H1 (cell line): Measurements from ENCODE around the gene ELMOD1. TPM values are rescaled to one million over a fixed set of nuclear protein-coding genes. Genes with fewer than 3 reads are reported as not detected.

Source experiments
- CTCF ChIA-PET: fragments of 300-600 bp; sonication (Branson Sonifier 250); formaldehyde crosslinking; loops from one replicate; lab custom pipeline; 2021; ENCODE audit not compliant: partially characterized antibody; lab: Charles Lee
- POLR2A ChIA-PET: fragments of 300-600 bp; sonication (Branson Sonifier 250); formaldehyde crosslinking; loops from one replicate; lab custom pipeline; 2021; ENCODE audit warnings: inconsistent platforms; ENCODE audit not compliant: partially characterized antibody; lab: Charles Lee
- DNase-seq, 2 experiments: peaks; one replicate each; pipeline versions ENCODE4 v3.0.0 to v3.0.0-alpha.2; 2010 to 2022; ENCODE audit warnings: low spot score in 2 of 2, low read depth in 1 of 2, mixed read lengths in 1 of 2
- FAIRE-seq: peaks from 2 replicates; lab custom pipeline; 2011; peaks lifted over from hg19 to GRCh38; lab: Jason Lieb, UNC
- H2AFZ ChIP-seq: 2 replicates; pipeline ENCODE4 v1.8.1; 2012; ENCODE audit warnings: low read length, inconsistent platforms
- H2AK5ac ChIP-seq: 2 replicates; pipeline ENCODE4 v1.6.1; 2013; ENCODE audit warnings: low read depth, low read length
- H2BK120ac ChIP-seq: replicated peaks from 2 replicates; pipeline ENCODE3; 2013; ENCODE audit warnings: low read depth, low read length, inconsistent platforms
- H2BK12ac ChIP-seq: 2 replicates; pipeline ENCODE4 v1.6.1; 2013; ENCODE audit warnings: low read depth, low read length
- H2BK15ac ChIP-seq: 2 replicates; pipeline ENCODE4 v1.6.1; 2013; ENCODE audit warnings: low read length
- H2BK20ac ChIP-seq: 2 replicates; pipeline ENCODE4 v1.6.1; 2013; ENCODE audit warnings: low read length
- H2BK5ac ChIP-seq: 2 replicates; pipeline ENCODE4 v1.6.1; 2013; ENCODE audit warnings: low read depth, low read length
- H3K14ac ChIP-seq: 2 replicates; pipeline ENCODE4 v1.6.1; 2013; ENCODE audit warnings: inconsistent platforms; ENCODE audit not compliant: insufficient read length
- H3K18ac ChIP-seq: 2 replicates; pipeline ENCODE4 v1.6.1; 2013; ENCODE audit warnings: low read length; ENCODE audit errors: extremely low read depth
- H3K23ac ChIP-seq: 2 replicates; pipeline ENCODE4 v1.6.1; 2013; ENCODE audit warnings: inconsistent platforms; ENCODE audit not compliant: insufficient read length
- H3K23me2 ChIP-seq: 2 replicates; pipeline ENCODE4 v1.6.1; 2013; ENCODE audit warnings: low read depth, low read length
- H3K27ac ChIP-seq: 2 replicates; pipeline ENCODE4 v1.6.1; 2011; ENCODE audit warnings: low read depth, low read length, inconsistent platforms
- H3K27me3 ChIP-seq, 4 experiments: replicated peaks in 1 of 4; 1 replicate in 1 of 4; 2 replicates in 3 of 4; pipeline versions ENCODE4 v1.6.1 to v1.8.1; 2011 to 2013; ENCODE audit warnings: low read length in 3 of 4, mild to moderate bottlenecking in 3 of 4, inconsistent platforms in 2 of 4, mixed read lengths in 2 of 4, moderate library complexity in 1 of 4; ENCODE audit not compliant: control insufficient read depth in 3 of 4, insufficient read depth in 3 of 4; ENCODE audit errors: extremely low read depth in 1 of 4
- H3K36me3 ChIP-seq, 4 experiments: 2 replicates each; pipeline versions ENCODE4 v1.6.1 to v1.8.1; 2011 to 2013; ENCODE audit warnings: mild to moderate bottlenecking in 4 of 4, low read length in 3 of 4, moderate library complexity in 2 of 4, control low read depth in 1 of 4, inconsistent platforms in 1 of 4; ENCODE audit not compliant: insufficient read depth in 4 of 4, control insufficient read depth in 2 of 4
- H3K4ac ChIP-seq: replicated peaks from 2 replicates; pipeline ENCODE3; 2013; ENCODE audit warnings: low read length, low read depth, mixed read lengths, inconsistent platforms; ENCODE audit not compliant: insufficient read length
- H3K4me1 ChIP-seq, 4 experiments: replicated peaks in 1 of 4; 1 replicate in 1 of 4; 2 replicates in 3 of 4; pipeline versions ENCODE4 v1.6.1 to v1.8.1; 2011 to 2013; ENCODE audit warnings: low read length in 3 of 4, inconsistent platforms in 2 of 4, mixed read lengths in 1 of 4; ENCODE audit not compliant: insufficient read depth in 4 of 4, control insufficient read depth in 3 of 4
- H3K4me2 ChIP-seq, 2 experiments: 2 replicates each; pipeline versions ENCODE4 v1.6.1 to v1.8.1; 2011 to 2013; ENCODE audit warnings: low read depth in 2 of 2, low read length in 2 of 2, control low read depth in 1 of 2, inconsistent platforms in 1 of 2, mild to moderate bottlenecking in 1 of 2; ENCODE audit not compliant: insufficient read depth in 1 of 2
- H3K4me3 ChIP-seq, 4 experiments: fragments of 200-600, 300-600 bp in 1 of 4; sonication (generic), shearing (Covaris generic), sonication (Bioruptor Twin) in 1 of 4; 2 replicates each; pipeline versions ENCODE4 v1.5.1 to v1.8.1; 2011 to 2016; ENCODE audit warnings: low read length in 4 of 4, low read depth in 3 of 4, control low read depth in 2 of 4, inconsistent platforms in 2 of 4, mild to moderate bottlenecking in 2 of 4, mixed read lengths in 1 of 4, moderate library complexity in 1 of 4; ENCODE audit not compliant: insufficient read depth in 2 of 4; ENCODE audit errors: extremely low read depth in 1 of 4
- H3K56ac ChIP-seq: replicated peaks from 2 replicates; pipeline ENCODE3; 2013; ENCODE audit warnings: low read depth, mild to moderate bottlenecking, mixed read lengths, low read length, inconsistent platforms; ENCODE audit not compliant: insufficient read length
- H3K79me1 ChIP-seq: 2 replicates; pipeline ENCODE4 v1.6.1; 2013; ENCODE audit warnings: low read depth, low read length, control low read depth
- H3K79me2 ChIP-seq, 2 experiments: 2 replicates each; pipeline versions ENCODE4 v1.6.1 to v1.8.1; 2012 to 2013; ENCODE audit warnings: low read length in 2 of 2, mild to moderate bottlenecking in 2 of 2, inconsistent platforms in 1 of 2; ENCODE audit not compliant: insufficient read depth in 2 of 2, control insufficient read depth in 1 of 2
- H3K9ac ChIP-seq, 4 experiments: replicated peaks in 1 of 4; 1 replicate in 1 of 4; 2 replicates in 3 of 4; pipeline versions ENCODE4 v1.6.1 to v1.8.1; 2011 to 2013; ENCODE audit warnings: low read depth in 3 of 4, low read length in 3 of 4, control low read depth in 2 of 4, mild to moderate bottlenecking in 2 of 4, moderate library complexity in 2 of 4, inconsistent platforms in 1 of 4; ENCODE audit errors: extremely low read depth in 1 of 4
- H3K9me3 ChIP-seq, 2 experiments: 2 replicates each; pipeline versions ENCODE4 v1.6.1 to v1.8.1; 2012 to 2013; ENCODE audit warnings: mild to moderate bottlenecking in 2 of 2, moderate library complexity in 2 of 2, control low read depth in 1 of 2, inconsistent platforms in 1 of 2, low read depth in 1 of 2, low read length in 1 of 2, mixed read lengths in 1 of 2; ENCODE audit not compliant: insufficient read depth in 2 of 2
- H4K20me1 ChIP-seq, 2 experiments: replicated peaks in 1 of 2; 2 replicates each; pipeline versions ENCODE3 to v1.8.1; 2011 to 2013; ENCODE audit warnings: inconsistent platforms in 2 of 2, low read length in 2 of 2, mild to moderate bottlenecking in 1 of 2; ENCODE audit not compliant: insufficient read depth in 2 of 2, control insufficient read depth in 1 of 2
- H4K5ac ChIP-seq: 2 replicates; pipeline ENCODE4 v1.6.1; 2013; ENCODE audit warnings: low read length, low read depth, mixed read lengths, inconsistent platforms; ENCODE audit not compliant: insufficient read length
- H4K8ac ChIP-seq: 2 replicates; pipeline ENCODE4 v1.8.0; 2013; ENCODE audit warnings: mild to moderate bottlenecking, moderate library complexity, low read length, inconsistent platforms; ENCODE audit not compliant: insufficient read depth; ENCODE audit errors: extremely low read depth
- H4K91ac ChIP-seq: replicated peaks from 2 replicates; pipeline ENCODE3; 2013; ENCODE audit warnings: low read length, mixed read lengths, inconsistent platforms; ENCODE audit not compliant: insufficient read length
- ASH2L ChIP-seq: fragments of 200-600, 300-600 bp; sonication (generic); IDR thresholded peaks from one replicate; pipeline ENCODE4 v1.7.1; 2017; ENCODE audit warnings: low read length
- CBX8 ChIP-seq: fragments of 300-800, 300-1000 bp; sonication (generic); IDR thresholded peaks from 2 replicates; pipeline ENCODE4 v1.7.1; 2016; ENCODE audit warnings: low read depth, low read length, borderline replicate concordance
- E2F6 ChIP-seq: IDR thresholded peaks from 2 replicates; pipeline ENCODE4 v1.6.1; 2012; ENCODE audit warnings: inconsistent platforms
- KDM1A ChIP-seq: fragments of 200-600, 300-600 bp; sonication (generic); IDR thresholded peaks from 2 replicates; pipeline ENCODE4 v1.7.1; 2016; ENCODE audit warnings: mild to moderate bottlenecking, low read length, borderline replicate concordance
- PHF8 ChIP-seq: fragments of 200-600 bp; sonication (generic); conservative IDR thresholded peaks from 2 replicates; pipeline ENCODE4 v1.7.1; 2012; ENCODE audit warnings: low read depth, mild to moderate bottlenecking, inconsistent platforms, low read length, moderate library complexity
- RNF2 ChIP-seq: fragments of 200-900, 300-1000 bp; sonication (generic); IDR thresholded peaks from 2 replicates; pipeline ENCODE4 v1.7.1; 2016; ENCODE audit warnings: borderline replicate concordance, low read depth, mild to moderate bottlenecking, antibody characterized with exemption, low read length; ENCODE audit not compliant: poor library complexity, severe bottlenecking; ENCODE audit errors: missing control alignments
- SIN3A ChIP-seq, 2 experiments: IDR thresholded peaks in 1 of 2; conservative IDR thresholded peaks in 1 of 2; 2 replicates each; pipeline ENCODE4 v1.6.1; 2011 to 2012; ENCODE audit warnings: low read length in 2 of 2, improper control_type of control experiment in 1 of 2, low read depth in 1 of 2, mild to moderate bottlenecking in 1 of 2
- SP4 ChIP-seq: IDR thresholded peaks from 2 replicates; pipeline ENCODE4 v1.6.1; 2012; ENCODE audit warnings: low read length, inconsistent platforms
- TAF7 ChIP-seq: optimal IDR thresholded peaks from 2 replicates; pipeline ENCODE3; 2011; ENCODE audit warnings: low read depth, mild to moderate bottlenecking, inconsistent platforms, low read length, moderate library complexity, borderline replicate concordance
- WGBS, 2 experiments: shearing (Covaris generic) in 1 of 2; methylation state at CpG; one replicate each; pipeline versions ENCODE4 v1.1.6 to v1.1.7; 2013 to 2015; ENCODE audit warnings: low lambda C conversion rate in 2 of 2, mixed read lengths in 2 of 2, inconsistent platforms in 1 of 2, low coverage in 1 of 2, missing lambda C conversion rate in 1 of 2; ENCODE audit not compliant: insufficient replicate concordance in 2 of 2, insufficient coverage in 1 of 2, insufficient read length in 1 of 2; ENCODE audit errors: extremely low coverage in 1 of 2, missing lambda C conversion rate in 1 of 2; 5-methylcytosine and 5-hydroxymethylcytosine counted together
- polyA plus RNA-seq, 7 experiments: library from polyadenylated mRNA; depleted of rRNA in 3 of 7; stranded (reverse) in 5 of 7; unstranded in 2 of 7; fragments of >200 nt in 5 of 7; fragments of 200-250 nt in 2 of 7; gene quantifications; 1 replicate in 5 of 7; 2 replicates in 1 of 7; 4 replicates in 1 of 7; pipeline versions ENCODE4 v1.2.1 to v1.2.3, GENCODE V29; 2011 to 2013; ENCODE audit warnings: missing spikeins in 2 of 7, mixed read lengths in 2 of 7
- total RNA-seq: library from RNA; stranded (reverse); fragmentation: NEBNext Ultra II Directional; extraction: Animal tissue kit (Norgen Biotek cat#: 25700); gene quantifications from 2 replicates; pipeline ENCODE4 v1.2.1, GENCODE V29; 2021

Gene ELMOD1
- total and polyA plus RNA-seq, 2 of the 8 experiments (the other 6 are each of a cell fraction or from before 2014, with no cell fraction given), result 0.47 to 1.6 TPM

- Histone ChIP-seq H3K23ac (no peak overlapping the region), H3K4me3 (peak overlapping the region; percentile 84 to 87 (median 85)), H3K4me2 (peak overlapping the region; percentile 99 to 100), H3K79me2 (no peaks in the 10 kb centered on the region), H2AK5ac (no peak overlapping the region), H3K9me3 (no peaks in the 10 kb centered on the region), H4K8ac (no peak overlapping the region; the same call in 1 of the 2 replicates), H3K27ac (no peak overlapping the region), H4K20me1 (peaks cover 4 to 7% of the 10 kb centered on the region in 2 experiments), H3K27me3 (peaks cover 17 to 57% (median 46%) of the 10 kb centered on the region in 4 experiments), H3K4me1 (peaks cover 0 to 16% (median 10%) of the 10 kb centered on the region in 4 experiments; a peak in 6 of 7 replicates), H2BK120ac (no peak overlapping the region), H2BK5ac (no peak overlapping the region), H2BK12ac (no peak overlapping the region), H2AFZ (peak overlapping the region; percentile 93), H4K5ac (no peak overlapping the region), H3K18ac (no peak overlapping the region), H2BK15ac (peak overlapping the region; percentile 50; the same call in 1 of the 2 replicates), H3K14ac (no peak overlapping the region), H4K91ac (no peak overlapping the region), H3K36me3 (no peaks in the 10 kb centered on the region), H3K4ac (no peak overlapping the region), H2BK20ac (no peak overlapping the region), H3K79me1 (no peaks in the 10 kb centered on the region), H3K56ac (no peak overlapping the region), H3K9ac (peak overlapping the region in 3 of 4 experiments; percentile 9 to 29 (median 19); a peak in 1 of 7 replicates), H3K23me2 (peaks cover 11% of the 10 kb centered on the region)
- POLR2A ChIA-PET, result interaction anchor here (0.8 kb wide), 1 partner anchor 11 kb away, joined by 3 read pairs; no protein-coding TSS in a partner anchor
- CTCF ChIA-PET, result interaction anchor here (0.7 to 1.7 kb wide), 6 partner anchors 16 to 1972 kb away, joined by 3 to 11 read pairs (median 3); partner anchors contain the start of gene ALKBH8
- DNase-seq (peak in 1 of 2 experiments; percentile 71), FAIRE-seq (no peak)
- WGBS, 2 experiments, result 2% methylated on average over 47 of the region's 49 CpGs; no CpG with 5 or more reads in 1 of the 2 experiments
- TF ChIP-seq SP4, result no peak
- TF ChIP-seq KDM1A, result no peak
- TF ChIP-seq CBX8, result no peak
- peak; percentile 68 for TF ChIP-seq RNF2
- TF ChIP-seq E2F6, result no peak
- TF ChIP-seq SIN3A (conservative IDR thresholded peaks at IDR 0.05 in 1 of 2, IDR thresholded peaks at IDR 0.05 in 1 of 2; ENCODE audit: low read depth in 1 of 2, low read length in 2 of 2), result peak in 1 of 2 experiments; percentile 42; a peak in 1 of 4 replicates
- peak; percentile 53 for TF ChIP-seq ASH2L
- TF ChIP-seq TAF7, result no peak
- 0 out of 2 replicates have a peak, but pooled peaks have one; percentile 12 for TF ChIP-seq PHF8
Measured at GRCh38 chr11:107591378-107592230, 657 bp downstream of the ELMOD1 start.
